A549 treated with AZD9567 at 1 μM for 4 hours (cell line): ENCODE results near the gene MYLK4. TPM values are rescaled to one million over a fixed set of nuclear protein-coding genes. Genes with fewer than 3 reads are reported as not detected.

ENCODE experiments used
- total RNA-seq: library from RNA; stranded (reverse); fragments of 200-300 nt; extraction: Qiagen RNA extraction; gene quantifications from 5 replicates; pipeline ENCODE4 v1.2.3, GENCODE V29; 2022; ENCODE audit not compliant: insufficient read depth

MYLK4 gene
- total RNA-seq = 0.11 to 0.86 TPM (median 0.15 TPM) in 5 replicates

DNA sequence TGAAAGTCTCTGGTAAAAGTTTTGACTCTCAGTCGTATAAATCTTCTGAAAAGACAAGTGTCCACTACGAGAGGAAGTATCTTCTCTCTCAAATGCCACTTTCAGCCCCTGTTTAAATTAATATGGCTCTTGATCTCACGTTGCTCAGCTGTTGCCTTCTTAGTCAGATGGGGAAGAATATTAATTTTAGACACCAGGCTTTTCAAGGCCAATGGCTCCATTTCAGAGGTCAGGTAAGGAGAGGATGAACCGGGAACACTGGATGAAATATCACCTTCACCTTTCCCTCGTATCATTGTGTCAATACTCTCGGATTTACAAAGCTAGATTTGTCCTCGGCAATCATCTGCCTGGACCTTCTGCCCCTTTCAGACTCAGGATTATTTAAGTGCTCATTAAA is at the start of gene MYLK4:
Gene MYLK4 (minus strand): TSS at position 91 of the 400 bp plus-strand sequence. CDS start 1,628 bp downstream, outside the sequence.

GRCh38 chr6:2765166-2765895 is 14.6 kb upstream of the MYLK4 start, which contains the start of gene WRNIP1:
TSS of gene WRNIP1 (plus strand) at chr6:2765393. CDS start at chr6:2765623, 230 bp downstream.

Other genes starting within 250 kb of the MYLK4 start
- gene WRNIP1, start 14.5 kb upstream of the MYLK4 start, total RNA-seq = 31.8 to 39.5 TPM (median 37.0 TPM) in 5 replicates
- 42.8 to 58.7 TPM (median 47.1 TPM) in 5 replicates for gene SERPINB1, start 90.9 kb upstream of the MYLK4 start, total RNA-seq
- gene SERPINB9, start 152.4 kb upstream of the MYLK4 start, total RNA-seq = 7.3 to 11.6 TPM (median 8.7 TPM) in 5 replicates
- gene SERPINB6, start 220.6 kb upstream of the MYLK4 start, total RNA-seq = 125 to 132 TPM (median 129 TPM) in 5 replicates
- 67.3 to 78.2 TPM (median 74.7 TPM) in 5 replicates for gene NQO2, start 249.0 kb upstream of the MYLK4 start, total RNA-seq